Measurements from ENCODE around the gene KDM7A.

DNA sequence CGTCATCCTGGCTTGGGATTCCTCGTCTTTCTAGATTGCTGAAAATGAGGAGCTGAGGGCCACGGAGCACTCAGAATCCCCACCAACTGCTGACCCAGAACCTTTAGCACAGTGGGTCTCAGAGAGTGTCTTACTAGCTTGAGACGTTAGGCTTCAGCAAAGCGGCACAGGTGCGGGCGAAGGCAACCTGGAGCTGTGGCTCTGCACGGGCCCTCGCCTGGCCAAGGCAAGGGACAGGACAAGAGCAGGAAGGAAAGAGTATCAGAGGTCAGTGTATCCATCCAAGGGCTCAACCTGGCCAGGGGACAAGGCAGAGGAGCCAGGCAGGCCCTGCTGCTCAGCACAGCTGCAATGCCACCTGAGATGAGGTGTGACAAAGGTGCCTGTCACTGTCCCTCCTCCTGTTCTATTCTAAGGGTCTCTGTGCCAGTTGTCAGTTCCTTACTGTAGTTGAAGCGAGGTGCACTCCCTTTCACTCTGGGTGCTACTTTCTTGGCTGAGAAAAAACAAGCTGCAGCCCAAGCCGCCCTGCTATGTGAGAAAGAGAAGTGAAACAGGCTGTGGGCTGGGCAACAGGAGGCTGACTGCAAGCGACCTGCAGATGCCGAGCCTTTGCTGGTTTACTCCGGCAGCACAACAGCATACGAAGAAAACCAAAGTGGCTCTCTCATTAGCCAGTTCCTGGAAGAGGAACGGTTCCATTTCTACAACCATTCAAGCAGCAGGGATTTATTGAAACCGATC, 33.3 kb upstream of the KDM7A start:
- no peak for TF ChIP-seq CTCF (conservative IDR thresholded peaks at IDR 0.05)
- TF ChIP-seq EZH2 (IDR thresholded peaks at IDR 0.05; ENCODE audit: low read depth): no peak

Measured in PC-9 (cell line).